Trophoblast cell (in vitro differentiated cells and primary cell): Measurements from ENCODE around the gene ENAH.

Experiments
- DNase-seq, 2 donors: peaks; one replicate each; pipeline ENCODE4 v3.0.0-alpha.2; 2016
- H2AFZ ChIP-seq: 2 replicates; pipeline ENCODE4 v1.6.1; 2013; ENCODE audit warnings: low read length, moderate library complexity, mild to moderate bottlenecking; ENCODE audit not compliant: insufficient read depth, poor library complexity
- H2AK5ac ChIP-seq: 2 replicates; pipeline ENCODE4 v1.6.1; 2013; ENCODE audit warnings: mild to moderate bottlenecking, low read length
- H2BK120ac ChIP-seq: 2 replicates; pipeline ENCODE4 v1.6.1; 2013; ENCODE audit warnings: low read length, mild to moderate bottlenecking, moderate library complexity; ENCODE audit not compliant: insufficient read depth, poor library complexity
- H2BK12ac ChIP-seq: 2 replicates; pipeline ENCODE4 v1.6.1; 2013; ENCODE audit warnings: mild to moderate bottlenecking, low read length, moderate library complexity
- H2BK5ac ChIP-seq: 2 replicates; pipeline ENCODE4 v1.6.1; 2013; ENCODE audit warnings: low read length, low read depth, moderate library complexity, mild to moderate bottlenecking; ENCODE audit not compliant: poor library complexity
- H3K14ac ChIP-seq: 2 replicates; pipeline ENCODE4 v1.6.1; 2013; ENCODE audit warnings: mild to moderate bottlenecking, low read length
- H3K18ac ChIP-seq: 2 replicates; pipeline ENCODE4 v1.6.1; 2013; ENCODE audit warnings: mild to moderate bottlenecking, low read length
- H3K23ac ChIP-seq: 2 replicates; pipeline ENCODE4 v1.6.1; 2013; ENCODE audit warnings: low read length
- H3K27ac ChIP-seq: 2 replicates; pipeline ENCODE4 v1.5.1; 2013; ENCODE audit warnings: low read depth, mild to moderate bottlenecking, inconsistent platforms, low read length, moderate library complexity
- H3K27me3 ChIP-seq: 2 replicates; pipeline ENCODE4 v1.6.1; 2013; ENCODE audit warnings: inconsistent platforms, mild to moderate bottlenecking, low read length, moderate library complexity; ENCODE audit not compliant: insufficient read depth
- H3K36me3 ChIP-seq, 2 experiments: 1 replicate in 1 of 2; 2 replicates in 1 of 2; pipeline ENCODE4 v1.6.1; 2013; ENCODE audit warnings: low read length in 2 of 2, mild to moderate bottlenecking in 2 of 2, moderate library complexity in 1 of 2; ENCODE audit not compliant: insufficient read depth in 2 of 2, control insufficient read depth in 1 of 2
- H3K4ac ChIP-seq: 2 replicates; pipeline ENCODE4 v1.6.1; 2013; ENCODE audit warnings: low read depth, mild to moderate bottlenecking, low read length, moderate library complexity
- H3K4me1 ChIP-seq, 2 experiments: 1 replicate in 1 of 2; 2 replicates in 1 of 2; pipeline ENCODE4 v1.6.1; 2013; ENCODE audit warnings: low read length in 2 of 2, mild to moderate bottlenecking in 2 of 2, moderate library complexity in 1 of 2; ENCODE audit not compliant: insufficient read depth in 2 of 2, control insufficient read depth in 1 of 2
- H3K4me2 ChIP-seq: 2 replicates; pipeline ENCODE4 v1.6.1; 2013; ENCODE audit warnings: inconsistent platforms, mild to moderate bottlenecking, low read length, moderate library complexity
- H3K4me3 ChIP-seq: 2 replicates; pipeline ENCODE4 v1.5.1; 2013; ENCODE audit warnings: mild to moderate bottlenecking, low read depth, low read length, inconsistent platforms
- H3K79me1 ChIP-seq: one replicate; pipeline ENCODE4 v1.6.1; 2013; ENCODE audit warnings: low read length
- H3K79me2 ChIP-seq: 2 replicates; pipeline ENCODE4 v1.6.1; 2013; ENCODE audit warnings: low read length, mild to moderate bottlenecking; ENCODE audit not compliant: control insufficient read depth, insufficient read depth, poor library complexity
- H3K9ac ChIP-seq: 2 replicates; pipeline ENCODE4 v1.6.1; 2013; ENCODE audit warnings: mild to moderate bottlenecking, low read length
- H3K9me3 ChIP-seq: 2 replicates; pipeline ENCODE4 v1.6.1; 2013; ENCODE audit warnings: low read depth, mild to moderate bottlenecking, control low read depth, inconsistent platforms, low read length; ENCODE audit not compliant: insufficient read depth
- H4K12ac ChIP-seq: 2 replicates; pipeline ENCODE4 v1.6.1; 2013; ENCODE audit warnings: low read depth, mild to moderate bottlenecking, low read length, moderate library complexity
- H4K8ac ChIP-seq: 2 replicates; pipeline ENCODE4 v1.6.1; 2013; ENCODE audit warnings: low read depth, mild to moderate bottlenecking, low read length, moderate library complexity
- H4K91ac ChIP-seq: one replicate; pipeline ENCODE4 v1.6.1; 2013; ENCODE audit warnings: low read depth, mild to moderate bottlenecking, low read length, moderate library complexity
- WGBS: extraction: QIAGEN DNeasy Blood & Tissue Kit; methylation state at CpG from one replicate; pipeline ENCODE4 v1.1.7; 2013; ENCODE audit warnings: missing lambda C conversion rate; ENCODE audit not compliant: insufficient read length, insufficient coverage; ENCODE audit errors: extremely low coverage; 5-methylcytosine and 5-hydroxymethylcytosine counted together

Gene ENAH

DNA sequence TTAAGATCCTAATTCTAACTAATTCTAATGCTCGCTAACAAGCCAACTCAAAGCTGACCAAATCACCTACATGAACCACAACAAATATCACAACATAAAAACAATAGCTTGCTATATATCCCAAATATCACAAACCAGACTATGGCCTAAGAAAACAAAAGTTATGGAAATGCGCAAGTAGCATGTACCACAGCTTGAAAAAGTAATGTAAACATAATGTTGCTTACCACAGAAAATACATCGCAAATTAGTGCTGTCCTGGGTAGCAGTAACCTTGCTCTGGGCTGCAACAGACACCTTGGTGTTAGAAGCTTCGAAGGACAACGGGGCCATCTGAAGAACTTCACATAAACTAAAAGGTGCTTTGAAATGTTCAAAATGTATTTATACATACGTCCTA, 117.6 kb downstream of the ENAH start:
- no CpG with 5 or more reads among the region's 6 CpGs for WGBS
- Histone ChIP-seq H2AFZ (no peak overlapping the region), H3K4me2 (no peak overlapping the region), H3K14ac (no peak overlapping the region), H3K23ac (no peak overlapping the region), H2BK5ac (no peak overlapping the region), H3K36me3 (no peaks in the 10 kb centered on the region), H2BK12ac (no peak overlapping the region), H3K9ac (no peak overlapping the region), H4K12ac (no peak overlapping the region), H4K91ac (no peak overlapping the region), H3K18ac (no peak overlapping the region), H3K4me3 (no peak overlapping the region), H3K9me3 (no peaks in the 10 kb centered on the region), H3K4ac (no peak overlapping the region), H3K27ac (no peak overlapping the region), H3K4me1 (no peaks in the 10 kb centered on the region), H2BK120ac (no peak overlapping the region), H2AK5ac (no peak overlapping the region), H4K8ac (no peak overlapping the region), H3K79me2 (no peaks in the 10 kb centered on the region), H3K27me3 (no peaks in the 10 kb centered on the region), H3K79me1 (no peaks in the 10 kb centered on the region)
- DNase-seq, result no peak

DNA sequence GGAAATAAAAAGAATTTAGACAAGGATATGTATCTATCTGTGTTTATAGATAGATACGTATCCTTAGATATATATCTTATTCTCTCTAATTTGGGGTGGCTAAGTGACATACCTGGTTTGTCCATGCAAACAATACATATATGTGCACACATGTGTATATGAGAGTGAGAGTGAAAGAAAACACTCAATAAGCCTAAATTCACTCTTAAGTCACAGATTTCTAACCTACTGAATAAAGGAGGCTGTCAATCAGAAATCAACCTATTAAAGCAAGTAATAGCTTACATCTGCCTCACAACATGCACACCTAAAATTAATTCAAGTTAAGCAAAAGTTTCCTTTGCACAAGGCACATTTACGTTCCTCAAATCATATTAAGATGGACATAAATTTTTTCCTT, 118.2 kb downstream of the ENAH start:
- H2BK120ac ChIP-seq, result no peak overlapping the region
- H3K36me3 ChIP-seq, result no peaks in the 10 kb centered on the region
- H3K4me3 ChIP-seq, result no peak overlapping the region
- H3K27ac ChIP-seq, result no peak overlapping the region
- H3K23ac ChIP-seq, result no peak overlapping the region
- no peaks in the 10 kb centered on the region for H3K9me3 ChIP-seq
- H3K4ac ChIP-seq, result no peak overlapping the region
- no peak overlapping the region for H4K91ac ChIP-seq
- H3K79me1 ChIP-seq, result no peaks in the 10 kb centered on the region
- H3K4me1 ChIP-seq, result no peaks in the 10 kb centered on the region
- H3K27me3 ChIP-seq, result no peaks in the 10 kb centered on the region
- H2AK5ac ChIP-seq, result no peak overlapping the region
- no CpG with 5 or more reads among the region's 2 CpGs for WGBS
- H4K12ac ChIP-seq, result no peak overlapping the region
- H3K18ac ChIP-seq, result no peak overlapping the region
- DNase-seq, result no peak
- H2BK5ac ChIP-seq, result no peak overlapping the region
- H3K9ac ChIP-seq, result no peak overlapping the region
- H4K8ac ChIP-seq, result no peak overlapping the region
- H3K14ac ChIP-seq, result no peak overlapping the region
- H3K4me2 ChIP-seq, result no peak overlapping the region
- H3K79me2 ChIP-seq, result no peaks in the 10 kb centered on the region
- H2AFZ ChIP-seq, result no peak overlapping the region
- H2BK12ac ChIP-seq, result no peak overlapping the region

DNA sequence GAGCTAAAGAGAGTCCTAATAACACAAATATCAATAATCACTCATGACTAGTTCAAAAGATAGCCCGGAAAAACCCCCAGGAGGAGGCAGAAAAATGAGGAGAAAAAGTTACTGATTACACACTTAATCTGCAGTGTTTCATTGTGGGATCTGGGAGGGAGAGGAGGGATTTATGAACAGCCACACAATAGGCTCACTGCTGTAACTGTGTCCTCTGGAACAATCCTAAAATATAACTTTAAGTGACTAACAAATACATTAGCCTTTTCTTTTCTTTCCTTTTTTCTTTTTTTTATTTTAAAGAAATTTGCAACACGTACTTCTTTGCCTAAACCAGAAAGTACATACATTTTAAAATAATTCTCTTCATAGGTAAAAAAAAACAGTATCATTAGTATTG, 118.8 kb downstream of the ENAH start:
- Histone ChIP-seq H3K27me3 (no peaks in the 10 kb centered on the region), H3K79me2 (no peaks in the 10 kb centered on the region), H2AK5ac (no peak overlapping the region), H2BK5ac (no peak overlapping the region), H3K23ac (no peak overlapping the region), H3K18ac (no peak overlapping the region), H3K4me1 (no peaks in the 10 kb centered on the region), H4K91ac (no peak overlapping the region), H3K4me3 (no peak overlapping the region), H2AFZ (no peak overlapping the region), H3K4ac (no peak overlapping the region), H3K9ac (no peak overlapping the region), H3K79me1 (no peaks in the 10 kb centered on the region), H3K4me2 (no peak overlapping the region), H2BK120ac (no peak overlapping the region), H4K12ac (no peak overlapping the region), H3K14ac (no peak overlapping the region), H2BK12ac (no peak overlapping the region), H3K9me3 (no peaks in the 10 kb centered on the region), H3K27ac (no peak overlapping the region), H3K36me3 (peaks cover 0 to 3% of the 10 kb centered on the region in 2 experiments), H4K8ac (no peak overlapping the region)
- no CpG with 5 or more reads among the region's 2 CpGs for WGBS
- DNase-seq, result no peak

DNA sequence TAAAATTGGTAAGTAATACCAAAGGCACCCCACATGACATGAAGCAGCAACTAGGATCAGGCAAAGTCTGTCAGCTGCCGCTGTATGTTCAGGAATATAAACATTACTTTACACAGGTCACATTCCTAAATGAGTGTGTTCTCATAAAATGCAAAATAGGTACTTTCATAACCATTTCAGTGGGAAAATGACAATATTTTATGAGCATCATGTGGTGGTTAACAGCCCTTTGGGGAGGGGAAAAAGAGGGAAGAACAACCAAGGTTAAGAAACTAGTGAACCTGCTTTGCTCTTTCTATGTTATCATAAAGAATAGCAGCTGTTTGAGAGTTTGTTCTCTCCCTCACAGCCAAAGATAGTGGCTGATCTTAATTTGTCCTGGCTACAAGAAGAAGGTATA, 119.7 kb downstream of the ENAH start:
- Histone ChIP-seq H3K79me2 (no peaks in the 10 kb centered on the region), H4K91ac (no peak overlapping the region), H3K14ac (no peak overlapping the region), H3K4ac (no peak overlapping the region), H2BK120ac (no peak overlapping the region), H3K27ac (no peak overlapping the region), H2AK5ac (no peak overlapping the region), H3K9me3 (no peaks in the 10 kb centered on the region), H3K79me1 (no peaks in the 10 kb centered on the region), H4K8ac (no peak overlapping the region), H3K4me3 (no peak overlapping the region), H3K18ac (no peak overlapping the region), H2BK12ac (no peak overlapping the region), H3K23ac (no peak overlapping the region), H2BK5ac (no peak overlapping the region), H3K27me3 (no peaks in the 10 kb centered on the region), H2AFZ (no peak overlapping the region), H4K12ac (no peak overlapping the region), H3K9ac (no peak overlapping the region), H3K4me2 (no peak overlapping the region), H3K36me3 (peaks cover 0 to 3% of the 10 kb centered on the region in 2 experiments), H3K4me1 (no peaks in the 10 kb centered on the region)
- DNase-seq, result no peak
- WGBS, result no CpG with 5 or more reads among the region's 1 CpG
